Esophagus squamous epithelium (tissue), 5 donors: ENCODE data around the gene STAB1. TPM values are rescaled to one million over a fixed set of nuclear protein-coding genes. Genes with fewer than 3 reads are reported as not detected.

ENCODE experiments used
- DNase-seq: peaks from one replicate; lab custom pipeline; 2025; lab: John Stamatoyannopoulos, UW
- H3K27ac ChIP-seq, 4 donors: fragments of 200-600 bp; sonication (generic); one replicate each; pipeline ENCODE4 v1.5.1; 2016 to 2019; ENCODE audit warnings: mild to moderate bottlenecking in 1 of 4
- H3K27me3 ChIP-seq, 4 donors: fragments of 200-600 bp; sonication (generic); 1 replicate in 3 of 4; 2 replicates in 1 of 4; pipeline versions ENCODE4 v1.5.1 to v1.6.0; 2017 to 2021; ENCODE audit warnings: antibody characterized with exemption in 1 of 4
- H3K36me3 ChIP-seq, 3 donors: fragments of 200-600 bp; sonication (generic); one replicate each; pipeline ENCODE4 v1.5.1; 2016 to 2019
- H3K4me1 ChIP-seq, 3 donors: fragments of 200-600 bp; sonication (generic); one replicate each; pipeline ENCODE4 v1.5.1; 2017 to 2019
- H3K4me3 ChIP-seq, 4 donors: fragments of 200-600 bp; sonication (generic); 1 replicate in 3 of 4; 2 replicates in 1 of 4; pipeline ENCODE4 v1.5.1; 2016 to 2019; ENCODE audit warnings: mild to moderate bottlenecking in 2 of 4, moderate library complexity in 1 of 4
- H3K9me3 ChIP-seq, 3 donors: fragments of 200-600 bp; sonication (generic); one replicate each; pipeline ENCODE4 v1.5.1; 2016 to 2019
- CTCF ChIP-seq, 6 experiments: fragments of 450-650 bp in 4 of 6; fragments of 200-600 bp in 2 of 6; sonication (generic) in 2 of 6; IDR thresholded peaks; one replicate each; pipeline ENCODE4 v1.5.1; 2016 to 2019; ENCODE audit warnings: antibody characterized with exemption in 6 of 6, mild to moderate bottlenecking in 4 of 6, moderate library complexity in 4 of 6
- POLR2A ChIP-seq, 4 donors: fragments of 450-650 bp; IDR thresholded peaks; one replicate each; pipeline ENCODE4 v1.6.1; 2017; ENCODE audit warnings: antibody characterized with exemption in 4 of 4, mild to moderate bottlenecking in 4 of 4, moderate library complexity in 3 of 4
- WGBS, 2 donors: methylation state at CpG; one replicate each; pipeline ENCODE4 v1.1.5; 2018; 5-methylcytosine and 5-hydroxymethylcytosine counted together
- intact Hi-C: fragments of 100-400 bp; cut with DNase I; formaldehyde crosslinking; loops from one replicate; pipeline ENCODE4 v1.15.0; 2022
- total RNA-seq, 4 donors: library from RNA; depleted of rRNA; stranded (reverse); fragments of >200 nt; gene quantifications; one replicate each; pipeline ENCODE4 v1.1.0, GENCODE V29; 2016
- donor health status: DM: yes; HTN: yes; CAD: no.

The STAB1 gene
- total RNA-seq, 4 donors from 2014 or later, result 5.6 to 69.4 (median 32.3) TPM

GRCh38 chr3:52450489-52451236 lies 44.5 kb upstream of the STAB1 start:
- H3K27ac ChIP-seq, result no peak overlapping the region
- H3K4me1 ChIP-seq, result peaks cover 10 to 24% (median 17%) of the 10 kb centered on the region in 3 donors
- 89 to 100% methylated on average over 1 to 8 of the region's 11 CpGs for WGBS, 2 donors

DNA sequence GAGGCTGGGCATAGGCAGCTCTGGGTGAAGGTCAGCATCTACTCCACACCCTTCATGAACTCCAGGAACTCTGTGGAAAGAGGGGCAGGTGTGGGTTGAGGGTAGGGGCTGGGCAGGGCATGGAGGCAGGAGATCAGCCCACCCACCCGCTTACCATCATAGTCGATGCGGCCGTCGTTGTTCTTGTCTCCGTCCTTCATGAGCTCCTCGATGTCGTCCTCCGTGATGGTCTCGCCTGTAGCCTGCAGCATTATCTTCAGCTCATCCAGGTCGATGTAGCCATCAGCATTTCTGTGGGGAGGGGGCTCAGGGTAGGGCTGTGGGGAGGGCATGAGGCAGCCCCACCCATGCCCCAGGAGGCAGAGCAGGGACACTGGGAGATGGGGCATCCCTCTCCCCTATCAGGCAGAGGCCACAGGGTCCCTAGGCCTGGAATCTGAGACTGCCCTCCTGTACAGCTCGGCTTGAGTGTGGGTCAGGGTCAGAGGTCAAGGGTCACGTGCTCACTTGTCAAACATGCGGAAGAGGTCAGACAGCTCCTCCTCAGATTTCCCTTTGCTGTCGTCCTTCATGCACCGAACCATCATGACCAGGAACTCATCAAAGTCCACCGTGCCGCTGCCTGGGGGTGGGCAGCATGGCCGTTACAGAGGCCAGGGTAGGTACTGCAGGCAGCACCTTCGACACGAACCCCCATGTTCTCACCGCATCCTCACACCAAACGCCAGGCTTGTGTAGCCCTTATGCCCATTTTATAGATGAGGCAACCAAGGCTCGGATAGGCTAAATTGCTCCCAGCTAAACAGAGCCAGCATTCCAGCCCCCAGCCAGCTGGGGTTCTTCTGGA lies 43.7 kb upstream of the STAB1 start:
- WGBS, 2 donors, result 86 to 94% methylated on average over 15 to 24 of the region's 24 CpGs
- peaks cover 12 to 32% (median 20%) of the 10 kb centered on the region in 3 donors for H3K4me1 ChIP-seq

More at GRCh38 chr3:52450489-52451236, 44.5 kb upstream of the STAB1 start:
- no peak overlapping the region for H3K4me3 ChIP-seq
- no peaks in the 10 kb centered on the region for H3K27me3 ChIP-seq
- no peaks in the 10 kb centered on the region for H3K36me3 ChIP-seq
- intact Hi-C loops, result no loop called here
- no peak for TF ChIP-seq POLR2A (IDR thresholded peaks at IDR 0.05)
- TF ChIP-seq CTCF (IDR thresholded peaks at IDR 0.05), result no peak
- DNase-seq, result no peak
- no peaks in the 10 kb centered on the region for H3K9me3 ChIP-seq

DNA sequence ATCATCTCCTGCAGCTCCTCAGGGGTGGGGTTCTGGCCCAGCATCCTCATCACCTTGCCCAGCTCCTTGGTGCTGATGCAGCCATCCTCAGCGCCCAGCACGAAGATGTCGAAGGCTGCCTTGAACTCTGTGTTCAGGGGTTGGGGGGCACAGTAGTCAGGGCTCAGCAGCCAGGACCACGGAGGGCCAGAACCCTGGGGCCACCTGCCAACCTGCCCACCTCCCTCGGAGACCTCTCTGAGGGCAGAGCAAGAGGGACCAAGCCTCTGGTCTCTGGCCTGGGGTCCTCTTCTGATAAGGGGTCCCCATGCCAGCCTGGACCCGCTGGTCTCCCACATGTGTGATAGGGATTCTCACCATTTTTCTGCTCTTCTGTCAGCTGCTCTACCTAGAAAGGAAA lies 43.0 kb upstream of the STAB1 start:
- 100% methylated on average over 1 of the region's 6 CpGs; no CpG with 5 or more reads in 1 of the 2 donors for WGBS, 2 donors
- no peak overlapping the region for H3K27ac ChIP-seq
- intact Hi-C loops, result no loop called here
- H3K4me1 ChIP-seq, result peaks cover 18 to 34% (median 22%) of the 10 kb centered on the region in 3 donors
- no peaks in the 10 kb centered on the region for H3K9me3 ChIP-seq
- DNase-seq, result no peak
- no peaks in the 10 kb centered on the region for H3K27me3 ChIP-seq
- no peaks in the 10 kb centered on the region for H3K36me3 ChIP-seq
- no peak overlapping the region for H3K4me3 ChIP-seq
- TF ChIP-seq POLR2A (IDR thresholded peaks at IDR 0.05), result no peak
- TF ChIP-seq CTCF (IDR thresholded peaks at IDR 0.05), result no peak

More for the DNA sequence above, 43.7 kb upstream of the STAB1 start:
- no peaks in the 10 kb centered on the region for H3K36me3 ChIP-seq
- H3K9me3 ChIP-seq, result no peaks in the 10 kb centered on the region
- H3K4me3 ChIP-seq, result no peak overlapping the region
- no peak overlapping the region for H3K27ac ChIP-seq
- intact Hi-C loops, result no loop called here
- no peak for DNase-seq
- TF ChIP-seq CTCF (IDR thresholded peaks at IDR 0.05) (no peak), POLR2A (IDR thresholded peaks at IDR 0.05) (no peak)
- H3K27me3 ChIP-seq, result no peaks in the 10 kb centered on the region

DNA sequence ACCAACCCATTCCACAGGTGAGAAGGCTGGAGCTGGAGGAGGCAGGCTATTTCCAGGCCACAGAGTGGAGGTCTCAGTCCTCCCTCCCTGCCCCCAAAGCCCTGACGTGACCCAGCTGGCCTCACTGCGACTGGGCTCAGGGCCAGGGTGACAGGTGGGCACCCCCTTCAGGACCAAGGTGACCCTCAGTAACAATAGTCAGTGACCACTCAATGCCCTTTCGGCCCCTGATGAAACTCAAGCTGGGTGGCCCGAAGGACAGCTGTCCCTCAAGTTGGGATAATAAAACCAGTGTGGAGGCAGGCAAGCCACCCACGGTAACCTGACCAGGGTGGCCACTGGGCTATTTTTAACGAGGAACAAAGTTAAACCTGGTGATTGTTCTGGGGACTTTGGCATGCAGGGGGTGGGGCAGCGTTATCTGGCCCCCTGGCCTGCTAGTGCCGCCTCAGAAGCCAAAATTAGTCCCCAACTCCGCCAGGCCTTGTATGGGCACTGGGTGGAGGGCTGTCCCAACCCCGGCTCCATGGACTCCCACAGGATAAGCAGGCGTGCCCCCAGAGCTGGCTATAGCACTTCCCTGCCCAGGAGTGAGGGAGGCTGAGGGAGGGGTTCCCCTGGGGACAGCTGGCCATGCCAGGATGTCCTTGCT lies 42.4 kb upstream of the STAB1 start:
- peaks cover 0 to 6% (median 5%) of the 10 kb centered on the region in 3 donors for H3K36me3 ChIP-seq
- DNase-seq, result no peak
- intact Hi-C loops, result no loop called here

More for the DNA sequence above, 42.4 kb upstream of the STAB1 start:
- Histone ChIP-seq H3K4me1 (peaks cover 24 to 40% (median 28%) of the 10 kb centered on the region in 3 donors), H3K9me3 (no peaks in the 10 kb centered on the region), H3K4me3 (no peak overlapping the region), H3K27ac (no peak overlapping the region), H3K27me3 (no peaks in the 10 kb centered on the region)
- WGBS, 2 donors, result 87% methylated on average over 6 of the region's 11 CpGs; no CpG with 5 or more reads in 1 of the 2 donors
- TF ChIP-seq POLR2A (IDR thresholded peaks at IDR 0.05), result no peak
- no peak for TF ChIP-seq CTCF (IDR thresholded peaks at IDR 0.05)
